Neural cell (in vitro differentiated cells): ENCODE results near the gene PRDM2. TPM values are rescaled to one million over a fixed set of nuclear protein-coding genes. Genes with fewer than 3 reads are reported as not detected.

Experiments
- H2AFZ ChIP-seq: fragments of 200-600, 300-800 bp; sonication (generic), shearing (Covaris generic); 2 replicates; pipeline ENCODE4 v1.6.0; 2014; ENCODE audit warnings: low read depth, mild to moderate bottlenecking, antibody characterized with exemption, low read length, moderate library complexity
- H3F3A ChIP-seq: fragments of 200-600 bp; shearing (Covaris generic); 2 replicates; pipeline ENCODE4 v1.6.1; 2016; ENCODE audit warnings: mild to moderate bottlenecking, moderate library complexity, mixed read lengths, antibody characterized with exemption, low read length; ENCODE audit not compliant: insufficient read depth, poor library complexity, severe bottlenecking
- H3K27ac ChIP-seq: fragments of 200-600, 300-800 bp; sonication (generic), shearing (Covaris generic); 2 replicates; pipeline ENCODE4 v1.5.1; 2014; ENCODE audit warnings: mild to moderate bottlenecking, low read length, moderate library complexity
- H3K27me3 ChIP-seq: fragments of 300-800, 200-600 bp; sonication (generic), shearing (Covaris generic); 2 replicates; pipeline ENCODE4 v1.6.0; 2014; ENCODE audit warnings: mild to moderate bottlenecking, low read depth, low read length, moderate library complexity; ENCODE audit not compliant: insufficient read depth
- H3K36me3 ChIP-seq: fragments of 300-800, 200-600 bp; sonication (generic), shearing (Covaris generic); 2 replicates; pipeline ENCODE4 v1.5.1; 2014; ENCODE audit warnings: mild to moderate bottlenecking, antibody characterized with exemption, low read length, moderate library complexity; ENCODE audit not compliant: insufficient read depth
- H3K4me2 ChIP-seq: fragments of 300-800, 200-600 bp; sonication (generic), shearing (Covaris generic); 2 replicates; pipeline ENCODE4 v1.6.0; 2014; ENCODE audit warnings: mild to moderate bottlenecking, low read length
- H3K4me3 ChIP-seq: fragments of 300-800, 200-600 bp; sonication (generic), shearing (Covaris generic); 2 replicates; pipeline ENCODE4 v1.5.1; 2014; ENCODE audit warnings: mild to moderate bottlenecking, low read length, moderate library complexity
- H3K79me2 ChIP-seq: fragments of 200-600 bp; shearing (Covaris generic); replicated peaks from 2 replicates; pipeline ENCODE4 v1.6.0; 2014; ENCODE audit warnings: mild to moderate bottlenecking, low read length, moderate library complexity; ENCODE audit not compliant: insufficient read depth
- H3K9ac ChIP-seq: fragments of 300-800, 200-600 bp; sonication (generic), shearing (Covaris generic); 2 replicates; pipeline ENCODE4 v1.6.1; 2016; ENCODE audit warnings: mild to moderate bottlenecking, low read length, mixed read lengths
- H3K9me2 ChIP-seq: fragments of 200-600 bp; shearing (Covaris generic); 2 replicates; pipeline ENCODE4 v1.6.1; 2016; ENCODE audit warnings: mild to moderate bottlenecking, low read length, mixed read lengths; ENCODE audit not compliant: insufficient read depth
- H3K9me3 ChIP-seq: fragments of 200-600, 300-800 bp; sonication (generic), shearing (Covaris generic); 2 replicates; pipeline ENCODE4 v1.6.1; 2016; ENCODE audit warnings: mild to moderate bottlenecking, mixed run types, low read length, moderate library complexity, mixed read lengths
- H4K20me1 ChIP-seq: fragments of 200-600 bp; shearing (Covaris generic); 2 replicates; pipeline ENCODE4 v1.6.1; 2016; ENCODE audit warnings: mild to moderate bottlenecking, mixed run types; ENCODE audit not compliant: insufficient read depth
- CTCF ChIP-seq: fragments of 450-650 bp; IDR thresholded peaks from 2 replicates; pipeline ENCODE4 v1.5.1; 2014; ENCODE audit warnings: antibody characterized with exemption, mild to moderate bottlenecking, moderate library complexity; ENCODE audit not compliant: poor library complexity, severe bottlenecking
- EP300 ChIP-seq: fragments of 450-650 bp; conservative IDR thresholded peaks from 2 replicates; pipeline ENCODE4 v1.6.1; 2014; ENCODE audit warnings: antibody characterized with exemption, mild to moderate bottlenecking, moderate library complexity; ENCODE audit not compliant: poor library complexity, severe bottlenecking
- EZH2 ChIP-seq: fragments of 200-600, 300-800 bp; shearing (Covaris generic), sonication (generic); IDR thresholded peaks from 2 replicates; pipeline ENCODE4 v1.6.1; 2014; ENCODE audit warnings: antibody characterized with exemption, low read length, borderline replicate concordance, mild to moderate bottlenecking; ENCODE audit not compliant: insufficient read depth, poor library complexity, severe bottlenecking
- MXI1 ChIP-seq: fragments of 450-650 bp; conservative IDR thresholded peaks from 2 replicates; pipeline ENCODE4 v1.6.1; 2014; ENCODE audit warnings: antibody characterized with exemption, mild to moderate bottlenecking; ENCODE audit not compliant: poor library complexity, severe bottlenecking
- POLR2AphosphoS5 ChIP-seq: IDR thresholded peaks from 2 replicates; pipeline ENCODE4 v1.6.1; 2012
- RAD21 ChIP-seq: fragments of 450-650 bp; conservative IDR thresholded peaks from 2 replicates; pipeline ENCODE4 v1.6.1; 2014; ENCODE audit warnings: antibody characterized with exemption, mild to moderate bottlenecking, moderate library complexity
- REST ChIP-seq: IDR thresholded peaks from 2 replicates; pipeline ENCODE4 v1.6.1; 2012; ENCODE audit warnings: borderline replicate concordance
- SMC3 ChIP-seq: fragments of 450-650 bp; conservative IDR thresholded peaks from 2 replicates; pipeline ENCODE4 v1.6.1; 2014; ENCODE audit warnings: antibody characterized with exemption, mild to moderate bottlenecking, moderate library complexity; ENCODE audit not compliant: poor library complexity
- TAF1 ChIP-seq: IDR thresholded peaks from 2 replicates; pipeline ENCODE4 v1.6.1; 2012; ENCODE audit warnings: low read depth
- polyA plus RNA-seq: library from polyadenylated mRNA; depleted of rRNA; stranded (reverse); fragments of >200 nt; gene quantifications from 2 replicates; pipeline ENCODE4 v1.2.3, GENCODE V29; 2014

Gene PRDM2
- polyA plus RNA-seq, 1 donor from 2014 or later: 10.7 TPM

GRCh38 chr1:13707164-13707563 lies 7.2 kb downstream of the PRDM2 start:
- TF ChIP-seq EP300: no peak
- no peak for TF ChIP-seq TAF1
- TF ChIP-seq REST: no peak
- no peak for TF ChIP-seq SMC3
- TF ChIP-seq EZH2: no peak
- no peak for TF ChIP-seq POLR2AphosphoS5
- no peak for TF ChIP-seq MXI1
- Histone ChIP-seq H3K4me2 (no peak overlapping the region), H3K9ac (no peak overlapping the region), H3K36me3 (no peaks in the 10 kb centered on the region), H3K27me3 (no peaks in the 10 kb centered on the region), H3K9me2 (no peaks in the 10 kb centered on the region), H2AFZ (no peak overlapping the region), H3K27ac (no peak overlapping the region), H3K79me2 (peaks cover 51% of the 10 kb centered on the region), H4K20me1 (no peaks in the 10 kb centered on the region), H3K9me3 (no peaks in the 10 kb centered on the region), H3F3A (no peaks in the 10 kb centered on the region), H3K4me3 (no peak overlapping the region)

DNA sequence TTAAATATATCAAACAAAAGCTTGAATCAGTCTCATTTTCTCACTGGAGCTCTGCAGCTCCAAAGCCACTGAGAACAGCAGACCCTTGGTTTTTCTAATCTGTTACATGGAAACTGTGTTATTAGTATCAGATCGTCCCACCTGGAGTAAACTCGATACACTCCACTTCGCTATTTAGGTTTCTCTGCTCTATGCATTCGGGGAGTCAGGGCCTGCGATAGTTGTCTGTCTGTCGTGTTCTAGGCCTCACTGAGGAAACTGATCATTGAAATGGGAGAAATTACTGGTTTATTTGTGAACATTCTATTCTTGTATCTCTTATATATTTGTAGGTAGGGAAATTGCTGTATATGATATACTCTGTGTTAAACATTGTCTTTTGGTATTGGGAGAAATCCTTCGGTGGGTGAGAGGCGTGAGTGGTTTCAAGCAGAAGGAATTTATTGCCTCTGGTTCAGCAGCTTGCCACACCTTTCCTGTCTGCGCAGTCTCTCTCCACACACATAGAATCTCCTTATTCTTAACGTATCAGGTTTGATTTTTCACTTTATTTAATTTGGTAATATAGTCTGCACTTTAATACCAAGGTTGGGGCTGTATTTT lies 8.5 kb downstream of the PRDM2 start:
- Histone ChIP-seq H3K36me3 (no peaks in the 10 kb centered on the region), H2AFZ (no peak overlapping the region), H3K9me2 (no peaks in the 10 kb centered on the region), H3K27me3 (no peaks in the 10 kb centered on the region), H3F3A (no peaks in the 10 kb centered on the region), H3K79me2 (peaks cover 43% of the 10 kb centered on the region), H3K9ac (no peak overlapping the region), H3K4me3 (no peak overlapping the region), H3K27ac (no peak overlapping the region), H3K9me3 (no peaks in the 10 kb centered on the region), H3K4me2 (no peak overlapping the region), H4K20me1 (no peaks in the 10 kb centered on the region)
- TF ChIP-seq RAD21: no peak
- no peak for TF ChIP-seq POLR2AphosphoS5
- TF ChIP-seq REST: no peak
- TF ChIP-seq SMC3: no peak
- TF ChIP-seq TAF1: no peak
- TF ChIP-seq EZH2: no peak
- no peak for TF ChIP-seq EP300
- no peak for TF ChIP-seq CTCF
- no peak for TF ChIP-seq MXI1
